H1 (cell line): Measurements from ENCODE around the gene GTF2E1. TPM values are rescaled to one million over a fixed set of nuclear protein-coding genes. Genes with fewer than 3 reads are reported as not detected.

Experiments
- CTCF ChIA-PET: fragments of 300-600 bp; sonication (Branson Sonifier 250); formaldehyde crosslinking; loops from one replicate; lab custom pipeline; 2021; ENCODE audit not compliant: partially characterized antibody; lab: Charles Lee
- POLR2A ChIA-PET: fragments of 300-600 bp; sonication (Branson Sonifier 250); formaldehyde crosslinking; loops from one replicate; lab custom pipeline; 2021; ENCODE audit warnings: inconsistent platforms; ENCODE audit not compliant: partially characterized antibody; lab: Charles Lee
- DNase-seq, 2 experiments: peaks; one replicate each; pipeline versions ENCODE4 v3.0.0 to v3.0.0-alpha.2; 2010 to 2022; ENCODE audit warnings: low spot score in 2 of 2, low read depth in 1 of 2, mixed read lengths in 1 of 2
- FAIRE-seq: peaks from 2 replicates; lab custom pipeline; 2011; peaks lifted over from hg19 to GRCh38; lab: Jason Lieb, UNC
- H2AFZ ChIP-seq: 2 replicates; pipeline ENCODE4 v1.8.1; 2012; ENCODE audit warnings: low read length, inconsistent platforms
- H2AK5ac ChIP-seq: 2 replicates; pipeline ENCODE4 v1.6.1; 2013; ENCODE audit warnings: low read depth, low read length
- H2BK120ac ChIP-seq: replicated peaks from 2 replicates; pipeline ENCODE3; 2013; ENCODE audit warnings: low read depth, low read length, inconsistent platforms
- H2BK12ac ChIP-seq: 2 replicates; pipeline ENCODE4 v1.6.1; 2013; ENCODE audit warnings: low read depth, low read length
- H2BK15ac ChIP-seq: 2 replicates; pipeline ENCODE4 v1.6.1; 2013; ENCODE audit warnings: low read length
- H2BK20ac ChIP-seq: 2 replicates; pipeline ENCODE4 v1.6.1; 2013; ENCODE audit warnings: low read length
- H2BK5ac ChIP-seq: 2 replicates; pipeline ENCODE4 v1.6.1; 2013; ENCODE audit warnings: low read depth, low read length
- H3K14ac ChIP-seq: 2 replicates; pipeline ENCODE4 v1.6.1; 2013; ENCODE audit warnings: inconsistent platforms; ENCODE audit not compliant: insufficient read length
- H3K18ac ChIP-seq: 2 replicates; pipeline ENCODE4 v1.6.1; 2013; ENCODE audit warnings: low read length; ENCODE audit errors: extremely low read depth
- H3K23ac ChIP-seq: 2 replicates; pipeline ENCODE4 v1.6.1; 2013; ENCODE audit warnings: inconsistent platforms; ENCODE audit not compliant: insufficient read length
- H3K23me2 ChIP-seq: 2 replicates; pipeline ENCODE4 v1.6.1; 2013; ENCODE audit warnings: low read depth, low read length
- H3K27ac ChIP-seq: 2 replicates; pipeline ENCODE4 v1.6.1; 2011; ENCODE audit warnings: low read depth, low read length, inconsistent platforms
- H3K27me3 ChIP-seq, 4 experiments: replicated peaks in 1 of 4; 1 replicate in 1 of 4; 2 replicates in 3 of 4; pipeline versions ENCODE4 v1.6.1 to v1.8.1; 2011 to 2013; ENCODE audit warnings: low read length in 3 of 4, mild to moderate bottlenecking in 3 of 4, inconsistent platforms in 2 of 4, mixed read lengths in 2 of 4, moderate library complexity in 1 of 4; ENCODE audit not compliant: control insufficient read depth in 3 of 4, insufficient read depth in 3 of 4; ENCODE audit errors: extremely low read depth in 1 of 4
- H3K36me3 ChIP-seq, 4 experiments: 2 replicates each; pipeline versions ENCODE4 v1.6.1 to v1.8.1; 2011 to 2013; ENCODE audit warnings: mild to moderate bottlenecking in 4 of 4, low read length in 3 of 4, moderate library complexity in 2 of 4, control low read depth in 1 of 4, inconsistent platforms in 1 of 4; ENCODE audit not compliant: insufficient read depth in 4 of 4, control insufficient read depth in 2 of 4
- H3K4ac ChIP-seq: replicated peaks from 2 replicates; pipeline ENCODE3; 2013; ENCODE audit warnings: low read length, low read depth, mixed read lengths, inconsistent platforms; ENCODE audit not compliant: insufficient read length
- H3K4me1 ChIP-seq, 4 experiments: replicated peaks in 1 of 4; 1 replicate in 1 of 4; 2 replicates in 3 of 4; pipeline versions ENCODE4 v1.6.1 to v1.8.1; 2011 to 2013; ENCODE audit warnings: low read length in 3 of 4, inconsistent platforms in 2 of 4, mixed read lengths in 1 of 4; ENCODE audit not compliant: insufficient read depth in 4 of 4, control insufficient read depth in 3 of 4
- H3K4me2 ChIP-seq, 2 experiments: 2 replicates each; pipeline versions ENCODE4 v1.6.1 to v1.8.1; 2011 to 2013; ENCODE audit warnings: low read depth in 2 of 2, low read length in 2 of 2, control low read depth in 1 of 2, inconsistent platforms in 1 of 2, mild to moderate bottlenecking in 1 of 2; ENCODE audit not compliant: insufficient read depth in 1 of 2
- H3K4me3 ChIP-seq, 4 experiments: fragments of 200-600, 300-600 bp in 1 of 4; sonication (generic), shearing (Covaris generic), sonication (Bioruptor Twin) in 1 of 4; 2 replicates each; pipeline versions ENCODE4 v1.5.1 to v1.8.1; 2011 to 2016; ENCODE audit warnings: low read length in 4 of 4, low read depth in 3 of 4, control low read depth in 2 of 4, inconsistent platforms in 2 of 4, mild to moderate bottlenecking in 2 of 4, mixed read lengths in 1 of 4, moderate library complexity in 1 of 4; ENCODE audit not compliant: insufficient read depth in 2 of 4; ENCODE audit errors: extremely low read depth in 1 of 4
- H3K56ac ChIP-seq: replicated peaks from 2 replicates; pipeline ENCODE3; 2013; ENCODE audit warnings: low read depth, mild to moderate bottlenecking, mixed read lengths, low read length, inconsistent platforms; ENCODE audit not compliant: insufficient read length
- H3K79me1 ChIP-seq: 2 replicates; pipeline ENCODE4 v1.6.1; 2013; ENCODE audit warnings: low read depth, low read length, control low read depth
- H3K79me2 ChIP-seq, 2 experiments: 2 replicates each; pipeline versions ENCODE4 v1.6.1 to v1.8.1; 2012 to 2013; ENCODE audit warnings: low read length in 2 of 2, mild to moderate bottlenecking in 2 of 2, inconsistent platforms in 1 of 2; ENCODE audit not compliant: insufficient read depth in 2 of 2, control insufficient read depth in 1 of 2
- H3K9ac ChIP-seq, 4 experiments: replicated peaks in 1 of 4; 1 replicate in 1 of 4; 2 replicates in 3 of 4; pipeline versions ENCODE4 v1.6.1 to v1.8.1; 2011 to 2013; ENCODE audit warnings: low read depth in 3 of 4, low read length in 3 of 4, control low read depth in 2 of 4, mild to moderate bottlenecking in 2 of 4, moderate library complexity in 2 of 4, inconsistent platforms in 1 of 4; ENCODE audit errors: extremely low read depth in 1 of 4
- H3K9me3 ChIP-seq, 2 experiments: 2 replicates each; pipeline versions ENCODE4 v1.6.1 to v1.8.1; 2012 to 2013; ENCODE audit warnings: mild to moderate bottlenecking in 2 of 2, moderate library complexity in 2 of 2, control low read depth in 1 of 2, inconsistent platforms in 1 of 2, low read depth in 1 of 2, low read length in 1 of 2, mixed read lengths in 1 of 2; ENCODE audit not compliant: insufficient read depth in 2 of 2
- H4K20me1 ChIP-seq, 2 experiments: replicated peaks in 1 of 2; 2 replicates each; pipeline versions ENCODE3 to v1.8.1; 2011 to 2013; ENCODE audit warnings: inconsistent platforms in 2 of 2, low read length in 2 of 2, mild to moderate bottlenecking in 1 of 2; ENCODE audit not compliant: insufficient read depth in 2 of 2, control insufficient read depth in 1 of 2
- H4K5ac ChIP-seq: 2 replicates; pipeline ENCODE4 v1.6.1; 2013; ENCODE audit warnings: low read length, low read depth, mixed read lengths, inconsistent platforms; ENCODE audit not compliant: insufficient read length
- H4K8ac ChIP-seq: 2 replicates; pipeline ENCODE4 v1.8.0; 2013; ENCODE audit warnings: mild to moderate bottlenecking, moderate library complexity, low read length, inconsistent platforms; ENCODE audit not compliant: insufficient read depth; ENCODE audit errors: extremely low read depth
- H4K91ac ChIP-seq: replicated peaks from 2 replicates; pipeline ENCODE3; 2013; ENCODE audit warnings: low read length, mixed read lengths, inconsistent platforms; ENCODE audit not compliant: insufficient read length
- BCL11A ChIP-seq, 2 experiments: IDR thresholded peaks; one replicate each; pipeline ENCODE4 v1.6.1; 2011; ENCODE audit warnings: low read depth in 2 of 2, low read length in 2 of 2, mild to moderate bottlenecking in 2 of 2
- BRCA1 ChIP-seq: IDR thresholded peaks from 2 replicates; pipeline ENCODE4 v1.6.1; 2012; ENCODE audit warnings: low read depth, low read length, improper control_type of control experiment
- CBX5 ChIP-seq: fragments of 300-800, 300-1000 bp; sonication (generic); IDR thresholded peaks from 2 replicates; pipeline ENCODE4 v1.7.1; 2016; ENCODE audit warnings: antibody characterized with exemption, low read length, low read depth
- CTBP2 ChIP-seq: IDR thresholded peaks from 2 replicates; pipeline ENCODE4 v1.7.0; 2011; ENCODE audit warnings: borderline replicate concordance, mild to moderate bottlenecking, moderate library complexity, mixed read lengths, low read length; ENCODE audit not compliant: insufficient read depth, insufficient read length
- EGR1 ChIP-seq: IDR thresholded peaks from 2 replicates; pipeline ENCODE4 v1.6.1; 2011; ENCODE audit warnings: low read depth, low read length, borderline replicate concordance
- EP300 ChIP-seq, 2 experiments: IDR thresholded peaks; 1 replicate in 1 of 2; 2 replicates in 1 of 2; pipeline ENCODE4 v1.6.1; 2011 to 2012; ENCODE audit warnings: low read depth in 2 of 2, low read length in 2 of 2, mild to moderate bottlenecking in 2 of 2, borderline replicate concordance in 1 of 2, inconsistent platforms in 1 of 2, moderate library complexity in 1 of 2
- GTF2F1 ChIP-seq: IDR thresholded peaks from 2 replicates; pipeline ENCODE4 v1.6.1; 2012; ENCODE audit warnings: low read depth, low read length, improper control_type of control experiment, borderline replicate concordance
- KDM1A ChIP-seq: fragments of 200-600, 300-600 bp; sonication (generic); IDR thresholded peaks from 2 replicates; pipeline ENCODE4 v1.7.1; 2016; ENCODE audit warnings: mild to moderate bottlenecking, low read length, borderline replicate concordance
- RFX5 ChIP-seq: IDR thresholded peaks from 2 replicates; pipeline ENCODE4 v1.6.1; 2011; ENCODE audit warnings: low read depth, low read length, improper control_type of control experiment, borderline replicate concordance
- RXRA ChIP-seq: IDR thresholded peaks from 2 replicates; pipeline ENCODE4 v1.6.1; 2011; ENCODE audit warnings: low read depth, mild to moderate bottlenecking, low read length, moderate library complexity; ENCODE audit not compliant: insufficient read depth
- SIN3A ChIP-seq, 2 experiments: IDR thresholded peaks in 1 of 2; conservative IDR thresholded peaks in 1 of 2; 2 replicates each; pipeline ENCODE4 v1.6.1; 2011 to 2012; ENCODE audit warnings: low read length in 2 of 2, improper control_type of control experiment in 1 of 2, low read depth in 1 of 2, mild to moderate bottlenecking in 1 of 2
- SP1 ChIP-seq: IDR thresholded peaks from 2 replicates; pipeline ENCODE4 v1.6.1; 2011; ENCODE audit warnings: low read depth, low read length
- SRF ChIP-seq: IDR thresholded peaks from 2 replicates; pipeline ENCODE4 v1.6.1; 2011; ENCODE audit warnings: mild to moderate bottlenecking, low read depth, low read length, moderate library complexity
- TEAD4 ChIP-seq: IDR thresholded peaks from 2 replicates; pipeline ENCODE4 v1.6.1; 2012; ENCODE audit warnings: low read depth, low read length, inconsistent platforms, mixed read lengths
- polyA plus RNA-seq, 7 experiments: library from polyadenylated mRNA; depleted of rRNA in 3 of 7; stranded (reverse) in 5 of 7; unstranded in 2 of 7; fragments of >200 nt in 5 of 7; fragments of 200-250 nt in 2 of 7; gene quantifications; 1 replicate in 5 of 7; 2 replicates in 1 of 7; 4 replicates in 1 of 7; pipeline versions ENCODE4 v1.2.1 to v1.2.3, GENCODE V29; 2011 to 2013; ENCODE audit warnings: missing spikeins in 2 of 7, mixed read lengths in 2 of 7
- total RNA-seq: library from RNA; stranded (reverse); fragmentation: NEBNext Ultra II Directional; extraction: Animal tissue kit (Norgen Biotek cat#: 25700); gene quantifications from 2 replicates; pipeline ENCODE4 v1.2.1, GENCODE V29; 2021
- TF ChIP-seq, protein P1 (sequence below): IDR thresholded peaks from 2 replicates; pipeline ENCODE4 v1.6.1; 2011; ENCODE audit warnings: low read depth, mild to moderate bottlenecking, low read length; ENCODE audit not compliant: insufficient read depth

The GTF2E1 gene
- total and polyA plus RNA-seq, 2 of the 8 experiments (the other 6 are each of a cell fraction or from before 2014, with no cell fraction given) = 37.4 to 73.3 TPM

DNA sequence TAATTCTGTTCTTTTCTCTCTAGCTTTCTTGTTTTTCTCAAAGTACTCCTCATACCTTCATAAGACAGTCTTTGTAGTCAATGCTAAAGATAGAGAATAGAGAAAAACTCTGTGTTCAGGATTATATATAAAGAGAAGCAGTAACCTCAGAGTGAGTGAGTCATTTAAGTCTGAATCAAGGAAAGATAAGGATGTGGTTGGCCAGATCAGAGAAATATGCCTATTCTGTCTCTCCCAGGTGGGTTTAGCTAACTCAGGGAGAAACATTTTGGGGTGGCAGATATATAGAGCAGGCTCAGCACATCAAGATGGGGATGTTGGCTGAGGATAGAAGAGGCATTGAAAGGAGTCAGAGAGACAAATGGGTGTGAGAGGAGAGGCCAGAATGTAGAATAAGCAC lies 31.4 kb downstream of the GTF2E1 start:
- no peak overlapping the region for H3K27ac ChIP-seq
- H3K4me2 ChIP-seq = no peak overlapping the region
- no peak overlapping the region for H3K14ac ChIP-seq
- no peak for TF ChIP-seq CBX5
- TF ChIP-seq, protein P1, sequence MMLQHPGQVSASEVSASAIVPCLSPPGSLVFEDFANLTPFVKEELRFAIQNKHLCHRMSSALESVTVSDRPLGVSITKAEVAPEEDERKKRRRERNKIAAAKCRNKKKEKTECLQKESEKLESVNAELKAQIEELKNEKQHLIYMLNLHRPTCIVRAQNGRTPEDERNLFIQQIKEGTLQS = no peak
- TF ChIP-seq SIN3A (conservative IDR thresholded peaks at IDR 0.05 in 1 of 2, IDR thresholded peaks at IDR 0.05 in 1 of 2; ENCODE audit: low read depth in 1 of 2, low read length in 2 of 2) = no peak
- TF ChIP-seq BRCA1 = no peak
- TF ChIP-seq KDM1A = no peak
- TF ChIP-seq GTF2F1 = no peak
- TF ChIP-seq SRF = no peak
- no peak for TF ChIP-seq SP1
- no peak for TF ChIP-seq EP300 (IDR thresholded peaks at IDR 0.05; ENCODE audit: borderline replicate concordance in 1 of 2, low read depth in 2 of 2, low read length in 2 of 2)
- TF ChIP-seq TEAD4 = no peak
- no peak for TF ChIP-seq RFX5
- TF ChIP-seq CTBP2 = no peak
- TF ChIP-seq EGR1 = no peak
- no peak for TF ChIP-seq RXRA
- no peak for TF ChIP-seq BCL11A (IDR thresholded peaks at IDR 0.05; ENCODE audit: low read depth in 2 of 2, low read length in 2 of 2)

More for the DNA sequence above, 31.4 kb downstream of the GTF2E1 start:
- Histone ChIP-seq H4K20me1 (no peaks in the 10 kb centered on the region), H2BK15ac (no peak overlapping the region), H3K27me3 (no peaks in the 10 kb centered on the region), H3K79me1 (peaks cover 2% of the 10 kb centered on the region; the same call in 1 of the 2 replicates), H4K5ac (no peak overlapping the region), H3K36me3 (peaks cover 0 to 33% (median 13%) of the 10 kb centered on the region in 4 experiments; a peak in 4 of 8 replicates), H3K23me2 (no peaks in the 10 kb centered on the region), H3K4me1 (peaks cover 0 to 9% (median 0%) of the 10 kb centered on the region in 4 experiments; a peak in 2 of 7 replicates), H3K4me3 (no peak overlapping the region), H3K18ac (no peak overlapping the region), H3K79me2 (peaks cover 0 to 35% of the 10 kb centered on the region in 2 experiments; a peak in 2 of 4 replicates), H4K8ac (no peak overlapping the region), H2BK20ac (no peak overlapping the region), H3K23ac (no peak overlapping the region), H2BK120ac (no peak overlapping the region), H4K91ac (no peak overlapping the region), H2AFZ (no peak overlapping the region), H3K9me3 (no peaks in the 10 kb centered on the region), H3K9ac (no peak overlapping the region), H3K4ac (no peak overlapping the region), H2BK12ac (no peak overlapping the region), H2BK5ac (no peak overlapping the region), H2AK5ac (no peak overlapping the region), H3K56ac (no peak overlapping the region)
- FAIRE-seq (no peak), DNase-seq (no peak)
- ChIA-PET CTCF (no interaction called here), POLR2A (no interaction called here)
